ENCODE results near the gene MIDN. TPM values are rescaled to one million over a fixed set of nuclear protein-coding genes. Genes with fewer than 3 reads are reported as not detected.

The MIDN gene
- total and polyA plus RNA-seq, 2 donors (not counting 3 experiments of a cell fraction or from before 2014, with no cell fraction given) = 20.0 to 85.9 TPM

DNA sequence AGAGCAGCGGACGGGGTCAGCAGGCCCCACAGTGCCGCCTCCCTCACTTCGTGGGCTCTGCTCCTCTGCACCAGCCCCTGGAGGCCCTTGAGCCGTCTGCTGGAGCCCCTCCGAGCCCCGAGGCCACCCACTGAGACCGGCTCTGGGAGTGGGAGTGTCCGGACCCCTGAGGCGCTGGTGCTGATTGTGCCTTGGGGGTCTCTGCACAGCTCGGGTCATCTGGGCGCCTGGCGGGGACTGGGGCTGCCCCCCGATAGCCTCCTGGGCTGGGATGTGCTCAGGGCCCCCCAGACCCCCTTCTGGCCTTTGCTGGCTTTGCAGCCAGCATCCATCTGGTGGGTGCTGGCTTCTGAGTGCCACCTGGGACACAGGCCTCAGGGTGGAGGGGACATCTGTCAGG lies 26.0 kb upstream of the MIDN start:
- Histone ChIP-seq H3K9me1 (replicated peaks; ENCODE audit: control insufficient read depth, extremely low read depth, insufficient read depth, low read length) (no peaks in the 10 kb centered on the region), H4K20me1 (replicated peaks; ENCODE audit: control insufficient read depth, extremely low read depth, insufficient read depth, low read length) (no peaks in the 10 kb centered on the region), H3K9ac (replicated peaks; ENCODE audit: extremely low read depth, insufficient read depth, low read length) (no peak overlapping the region), H2AFZ (ENCODE audit: low read depth, low read length) (no peak overlapping the region), H3K9me3 (replicated peaks; ENCODE audit: control insufficient read depth, insufficient read depth, low read length) (no peaks in the 10 kb centered on the region), H3K36me3 (ENCODE audit: control insufficient read depth in 2 of 2, extremely low read depth in 1 of 2, insufficient read depth in 2 of 2, low read length in 2 of 2) (peaks cover 5 to 20% of the 10 kb centered on the region in 2 experiments), H3K27me3 (ENCODE audit: control insufficient read depth in 2 of 2, insufficient read depth in 2 of 2, low read length in 2 of 2) (no peaks in the 10 kb centered on the region), H3K4me1 (ENCODE audit: control insufficient read depth, extremely low read depth, insufficient read depth, low read length) (no peaks in the 10 kb centered on the region), H3K4me2 (ENCODE audit: insufficient read depth, low read length) (no peak overlapping the region), H3K79me2 (ENCODE audit: control insufficient read depth, insufficient read depth, low read length) (peaks cover 13% of the 10 kb centered on the region), H3K4me3 (replicated peaks in 1 of 3; ENCODE audit: insufficient read depth in 1 of 3, low read depth in 1 of 3, low read length in 3 of 3) (no peak overlapping the region), H3K27ac (ENCODE audit: insufficient read depth, low read depth, low read length) (no peak overlapping the region)
- POLR2A ChIA-PET = no interaction called here
- TF ChIP-seq, protein P1, sequence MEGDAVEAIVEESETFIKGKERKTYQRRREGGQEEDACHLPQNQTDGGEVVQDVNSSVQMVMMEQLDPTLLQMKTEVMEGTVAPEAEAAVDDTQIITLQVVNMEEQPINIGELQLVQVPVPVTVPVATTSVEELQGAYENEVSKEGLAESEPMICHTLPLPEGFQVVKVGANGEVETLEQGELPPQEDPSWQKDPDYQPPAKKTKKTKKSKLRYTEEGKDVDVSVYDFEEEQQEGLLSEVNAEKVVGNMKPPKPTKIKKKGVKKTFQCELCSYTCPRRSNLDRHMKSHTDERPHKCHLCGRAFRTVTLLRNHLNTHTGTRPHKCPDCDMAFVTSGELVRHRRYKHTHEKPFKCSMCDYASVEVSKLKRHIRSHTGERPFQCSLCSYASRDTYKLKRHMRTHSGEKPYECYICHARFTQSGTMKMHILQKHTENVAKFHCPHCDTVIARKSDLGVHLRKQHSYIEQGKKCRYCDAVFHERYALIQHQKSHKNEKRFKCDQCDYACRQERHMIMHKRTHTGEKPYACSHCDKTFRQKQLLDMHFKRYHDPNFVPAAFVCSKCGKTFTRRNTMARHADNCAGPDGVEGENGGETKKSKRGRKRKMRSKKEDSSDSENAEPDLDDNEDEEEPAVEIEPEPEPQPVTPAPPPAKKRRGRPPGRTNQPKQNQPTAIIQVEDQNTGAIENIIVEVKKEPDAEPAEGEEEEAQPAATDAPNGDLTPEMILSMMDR (IDR thresholded peaks at IDR 0.05; ENCODE audit: extremely low read depth in 1 of 2, insufficient read depth in 1 of 2, low read depth in 1 of 2, low read length in 2 of 2) = peak in 1 of 2 donors; percentile 10
- no peak for TF ChIP-seq FOS (IDR thresholded peaks at IDR 0.05; ENCODE audit: borderline replicate concordance, insufficient read depth, low read length)
- intact Hi-C loops (cut with micrococcal nuclease) (no loop called here), dilution Hi-C loops (cut with MboI; ENCODE audit: extremely low pct_ligation_motif_present, low sequenced_read_pairs) (no loop called here)
- DNase-seq (ENCODE audit: low read depth, low spot score) = no peak
- CTCF ChIA-PET = interaction anchor here (0.7 to 2.5 kb wide), 5 partner anchors 9 to 109 kb away, joined by 3 to 14 read pairs (median 7); no protein-coding TSS in a partner anchor
- FAIRE-seq = no peak
- BruUV-seq (replicated peaks) = no TSS peak

DNA sequence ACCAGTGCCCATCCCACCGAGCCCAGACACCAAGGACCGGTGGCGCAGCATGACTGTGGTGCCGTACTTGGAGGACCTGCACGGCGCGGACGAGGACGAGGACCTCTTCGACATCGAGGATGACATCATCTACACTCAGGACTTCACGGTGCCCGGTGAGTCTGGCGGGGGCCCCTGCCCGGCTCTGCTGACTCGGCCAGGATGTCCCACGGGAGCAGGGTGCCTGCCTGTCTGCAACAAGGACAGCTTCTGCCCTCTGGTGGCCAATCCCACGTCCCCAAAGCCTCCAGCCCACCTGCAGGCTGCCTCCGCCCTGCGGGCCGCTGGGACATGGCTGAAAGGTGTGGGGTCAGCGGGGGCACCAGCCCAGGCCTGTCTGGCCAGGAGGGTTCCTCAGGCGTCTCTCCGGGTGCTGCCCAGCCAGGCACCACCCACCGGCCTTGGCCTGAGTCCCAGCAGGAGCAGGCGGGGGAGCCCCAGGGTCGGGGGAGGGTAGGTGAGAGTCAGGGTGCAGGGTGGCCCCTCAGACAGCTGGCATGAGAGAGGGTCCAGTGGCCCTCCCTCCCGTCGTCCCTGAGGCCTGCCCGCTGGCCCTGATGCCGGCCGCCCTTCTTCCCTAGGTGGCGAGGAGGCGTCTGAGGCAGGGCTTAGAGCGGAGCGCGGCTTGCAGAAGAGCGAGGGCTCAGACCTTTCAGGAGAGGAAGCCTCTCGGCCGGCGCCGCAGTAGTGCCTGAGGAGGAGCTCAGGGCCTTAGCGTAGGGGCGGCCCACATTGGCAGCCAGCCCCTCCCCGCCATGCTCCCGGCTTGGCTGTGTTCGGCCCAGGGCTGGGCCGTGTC lies 25.1 kb upstream of the MIDN start:
- ChIA-PET CTCF (interaction anchor here (1.2 to 2.5 kb wide), 5 partner anchors 9 to 110 kb away, joined by 5 to 14 read pairs (median 8); no protein-coding TSS in a partner anchor), POLR2A (no interaction called here)
- no TSS peak for BruUV-seq (replicated peaks)
- H3K9me1 ChIP-seq (replicated peaks; ENCODE audit: control insufficient read depth, extremely low read depth, insufficient read depth, low read length) = no peaks in the 10 kb centered on the region
- H3K4me3 ChIP-seq (replicated peaks in 1 of 3; ENCODE audit: insufficient read depth in 1 of 3, low read depth in 1 of 3, low read length in 3 of 3) = no peak overlapping the region
- H3K27me3 ChIP-seq (ENCODE audit: control insufficient read depth in 2 of 2, insufficient read depth in 2 of 2, low read length in 2 of 2) = no peaks in the 10 kb centered on the region
- no peaks in the 10 kb centered on the region for H4K20me1 ChIP-seq (replicated peaks; ENCODE audit: control insufficient read depth, extremely low read depth, insufficient read depth, low read length)
- H3K9me3 ChIP-seq (replicated peaks; ENCODE audit: control insufficient read depth, insufficient read depth, low read length) = no peaks in the 10 kb centered on the region
- FAIRE-seq = no peak
- H3K4me1 ChIP-seq (ENCODE audit: control insufficient read depth, extremely low read depth, insufficient read depth, low read length) = no peaks in the 10 kb centered on the region
- no peak overlapping the region for H3K27ac ChIP-seq (ENCODE audit: insufficient read depth, low read depth, low read length)
- TF ChIP-seq MYC (IDR thresholded peaks at IDR 0.05; ENCODE audit: low read depth, low read length) = no peak
- no peak for TF ChIP-seq JUN (IDR thresholded peaks at IDR 0.05; ENCODE audit: borderline replicate concordance, insufficient read depth, insufficient read length, low read depth)
- TF ChIP-seq, protein P1 (IDR thresholded peaks at IDR 0.05; ENCODE audit: extremely low read depth in 1 of 2, insufficient read depth in 1 of 2, low read depth in 1 of 2, low read length in 2 of 2) = peak; percentile 52 to 55
- no peak for DNase-seq (ENCODE audit: low read depth, low spot score)
- intact Hi-C loops (cut with micrococcal nuclease) (no loop called here), dilution Hi-C loops (cut with MboI; ENCODE audit: extremely low pct_ligation_motif_present, low sequenced_read_pairs) (no loop called here)
- H3K4me2 ChIP-seq (ENCODE audit: insufficient read depth, low read length) = no peak overlapping the region
- no peak overlapping the region for H3K9ac ChIP-seq (replicated peaks; ENCODE audit: extremely low read depth, insufficient read depth, low read length)
- H2AFZ ChIP-seq (ENCODE audit: low read depth, low read length) = no peak overlapping the region
- H3K36me3 ChIP-seq (ENCODE audit: control insufficient read depth in 2 of 2, extremely low read depth in 1 of 2, insufficient read depth in 2 of 2, low read length in 2 of 2) = peaks cover 5 to 20% of the 10 kb centered on the region in 2 experiments
- H3K79me2 ChIP-seq (ENCODE audit: control insufficient read depth, insufficient read depth, low read length) = peaks cover 6% of the 10 kb centered on the region

All from endothelial cell of umbilical vein (primary cell).